ENCODE measurements around the gene RBCK1.
A peak's percentile ranks its signal among the peaks of the same experiment; 100 is the strongest.

The RBCK1 gene

DNA sequence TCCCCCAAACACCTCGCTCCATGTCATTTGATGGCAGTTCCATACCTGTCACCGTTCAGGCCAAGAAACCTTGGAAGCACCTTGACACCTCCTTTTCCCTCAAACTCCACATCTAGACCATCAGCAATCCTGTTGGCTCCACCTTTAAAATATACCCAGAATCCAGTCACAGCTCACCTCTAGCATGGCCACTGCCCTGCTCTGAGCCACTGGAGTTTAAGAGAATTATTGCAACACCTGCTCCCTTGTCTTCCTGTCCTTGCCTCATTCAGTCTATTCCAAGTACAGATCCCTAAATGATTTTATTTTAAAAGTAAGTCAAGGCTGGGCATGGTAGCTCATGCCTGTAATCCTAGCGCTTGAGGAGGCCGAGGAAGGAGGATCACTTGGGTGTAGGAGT is 39.2 kb upstream of the RBCK1 start:
- H3K4me1 ChIP-seq (ENCODE audit: insufficient read depth, low read length, poor library complexity, severe bottlenecking), result peaks cover 44% of the 10 kb centered on the region
- no peaks in the 10 kb centered on the region for H3K36me3 ChIP-seq (ENCODE audit: insufficient read depth, low read length)
- H3K27me3 ChIP-seq (ENCODE audit: insufficient read depth, low read length, poor library complexity, severe bottlenecking), result no peaks in the 10 kb centered on the region
- H4K20me1 ChIP-seq (ENCODE audit: insufficient read depth, low read length, poor library complexity, severe bottlenecking), result no peaks in the 10 kb centered on the region
- no peaks in the 10 kb centered on the region for H3F3A ChIP-seq (ENCODE audit: low read depth)
- TF ChIP-seq, protein P1, sequence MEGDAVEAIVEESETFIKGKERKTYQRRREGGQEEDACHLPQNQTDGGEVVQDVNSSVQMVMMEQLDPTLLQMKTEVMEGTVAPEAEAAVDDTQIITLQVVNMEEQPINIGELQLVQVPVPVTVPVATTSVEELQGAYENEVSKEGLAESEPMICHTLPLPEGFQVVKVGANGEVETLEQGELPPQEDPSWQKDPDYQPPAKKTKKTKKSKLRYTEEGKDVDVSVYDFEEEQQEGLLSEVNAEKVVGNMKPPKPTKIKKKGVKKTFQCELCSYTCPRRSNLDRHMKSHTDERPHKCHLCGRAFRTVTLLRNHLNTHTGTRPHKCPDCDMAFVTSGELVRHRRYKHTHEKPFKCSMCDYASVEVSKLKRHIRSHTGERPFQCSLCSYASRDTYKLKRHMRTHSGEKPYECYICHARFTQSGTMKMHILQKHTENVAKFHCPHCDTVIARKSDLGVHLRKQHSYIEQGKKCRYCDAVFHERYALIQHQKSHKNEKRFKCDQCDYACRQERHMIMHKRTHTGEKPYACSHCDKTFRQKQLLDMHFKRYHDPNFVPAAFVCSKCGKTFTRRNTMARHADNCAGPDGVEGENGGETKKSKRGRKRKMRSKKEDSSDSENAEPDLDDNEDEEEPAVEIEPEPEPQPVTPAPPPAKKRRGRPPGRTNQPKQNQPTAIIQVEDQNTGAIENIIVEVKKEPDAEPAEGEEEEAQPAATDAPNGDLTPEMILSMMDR (conservative IDR thresholded peaks at IDR 0.05; ENCODE audit: low read length), result no peak
- no peak for TF ChIP-seq EZH2phosphoT487 (IDR thresholded peaks at IDR 0.05; ENCODE audit: borderline replicate concordance)
- no peak overlapping the region for H2AFZ ChIP-seq (ENCODE audit: low read length)
- H3K79me2 ChIP-seq (ENCODE audit: insufficient read depth, low read length), result no peaks in the 10 kb centered on the region
- no peak overlapping the region for H3K9ac ChIP-seq (ENCODE audit: low read depth, low read length, poor library complexity, severe bottlenecking)
- no peak overlapping the region for H3K4me3 ChIP-seq (ENCODE audit: low read length, poor library complexity, severe bottlenecking)
- H3K9me2 ChIP-seq (replicated peaks; ENCODE audit: low read depth, low read length), result no peaks in the 10 kb centered on the region
- no peaks in the 10 kb centered on the region for H3K9me3 ChIP-seq (ENCODE audit: insufficient read depth, low read depth, low read length)
- no peak overlapping the region for H3K4me2 ChIP-seq (ENCODE audit: low read depth, low read length, poor library complexity, severe bottlenecking)

DNA sequence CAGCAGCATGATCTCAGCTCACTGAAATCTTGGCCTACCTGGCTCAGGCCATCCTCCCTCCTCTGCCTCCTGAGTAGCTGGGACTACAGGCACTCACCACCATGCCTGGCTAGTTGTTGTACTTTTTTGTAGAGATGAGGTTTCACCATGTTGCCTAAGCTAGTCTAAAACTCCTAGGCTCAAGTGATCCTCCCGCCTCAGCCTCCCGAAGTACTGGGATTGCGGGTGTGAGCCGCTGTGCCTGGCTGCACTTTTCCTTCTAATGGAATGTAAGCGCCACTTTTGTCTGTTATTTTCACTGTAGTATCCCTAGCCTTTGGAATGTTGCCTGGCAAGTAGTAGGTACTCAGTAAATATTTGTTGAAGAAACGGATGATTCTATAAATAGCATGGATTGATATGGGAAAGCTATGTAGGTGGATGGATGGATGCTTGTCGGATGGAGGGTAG is 37.9 kb upstream of the RBCK1 start:
- H3K9me2 ChIP-seq (replicated peaks; ENCODE audit: low read depth, low read length), result no peaks in the 10 kb centered on the region
- H3K27me3 ChIP-seq (ENCODE audit: insufficient read depth, low read length, poor library complexity, severe bottlenecking), result no peaks in the 10 kb centered on the region
- TF ChIP-seq, protein P1 (conservative IDR thresholded peaks at IDR 0.05; ENCODE audit: low read length), result no peak
- TF ChIP-seq EZH2phosphoT487 (IDR thresholded peaks at IDR 0.05; ENCODE audit: borderline replicate concordance), result no peak
- H3K9ac ChIP-seq (ENCODE audit: low read depth, low read length, poor library complexity, severe bottlenecking), result no peak overlapping the region
- no peak overlapping the region for H3K4me3 ChIP-seq (ENCODE audit: low read length, poor library complexity, severe bottlenecking)
- H3K79me2 ChIP-seq (ENCODE audit: insufficient read depth, low read length), result no peaks in the 10 kb centered on the region
- H3F3A ChIP-seq (ENCODE audit: low read depth), result no peaks in the 10 kb centered on the region
- H3K4me1 ChIP-seq (ENCODE audit: insufficient read depth, low read length, poor library complexity, severe bottlenecking), result peaks cover 39% of the 10 kb centered on the region
- H2AFZ ChIP-seq (ENCODE audit: low read length), result no peak overlapping the region
- no peaks in the 10 kb centered on the region for H3K9me3 ChIP-seq (ENCODE audit: insufficient read depth, low read depth, low read length)
- no peaks in the 10 kb centered on the region for H4K20me1 ChIP-seq (ENCODE audit: insufficient read depth, low read length, poor library complexity, severe bottlenecking)
- no peak overlapping the region for H3K4me2 ChIP-seq (ENCODE audit: low read depth, low read length, poor library complexity, severe bottlenecking)
- no peaks in the 10 kb centered on the region for H3K36me3 ChIP-seq (ENCODE audit: insufficient read depth, low read length)

DNA sequence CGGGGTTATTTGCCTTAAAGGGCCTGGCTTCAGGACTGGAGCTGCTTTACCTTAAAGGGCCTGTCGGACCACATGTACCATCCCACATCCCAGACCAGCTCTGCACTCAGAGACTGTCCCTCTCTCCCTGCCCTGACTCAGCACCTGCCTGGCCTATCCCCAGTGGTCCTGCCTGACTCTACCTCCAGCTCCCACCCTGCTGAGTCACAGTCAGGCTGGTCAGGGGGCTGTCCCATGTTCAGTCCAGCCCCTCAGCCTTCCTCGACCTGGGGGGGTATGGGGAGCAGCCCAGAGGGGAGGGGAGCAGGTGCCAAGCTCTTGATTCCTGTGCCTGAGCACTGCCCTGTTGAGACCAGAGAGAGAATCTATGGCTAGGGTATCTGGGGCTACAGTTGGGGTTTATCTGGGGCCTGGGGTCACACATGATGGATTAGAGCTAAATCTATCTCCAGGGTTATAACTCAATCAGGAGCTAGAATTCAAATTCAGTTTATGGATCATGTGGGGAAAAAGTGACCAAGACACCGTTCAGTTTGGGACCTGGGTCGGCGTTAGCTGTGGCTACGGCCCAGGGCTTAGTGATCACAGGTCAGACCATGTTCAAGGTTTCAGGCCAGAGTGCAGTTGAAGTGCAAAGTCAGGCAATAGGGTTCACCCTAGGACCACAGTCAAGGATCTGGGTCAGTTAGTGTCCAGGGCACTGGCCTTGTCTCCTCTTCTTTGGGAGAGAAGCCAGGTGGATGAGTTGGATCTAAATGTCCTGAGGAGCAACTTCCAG is 36.9 kb upstream of the RBCK1 start:
- Histone ChIP-seq H3K9me3 (ENCODE audit: insufficient read depth, low read depth, low read length) (no peaks in the 10 kb centered on the region), H3K36me3 (ENCODE audit: insufficient read depth, low read length) (no peaks in the 10 kb centered on the region), H3F3A (ENCODE audit: low read depth) (no peaks in the 10 kb centered on the region), H3K9ac (ENCODE audit: low read depth, low read length, poor library complexity, severe bottlenecking) (peak overlapping the region; percentile 53), H3K27me3 (ENCODE audit: insufficient read depth, low read length, poor library complexity, severe bottlenecking) (no peaks in the 10 kb centered on the region), H3K4me1 (ENCODE audit: insufficient read depth, low read length, poor library complexity, severe bottlenecking) (peaks cover 33% of the 10 kb centered on the region), H2AFZ (ENCODE audit: low read length) (0 out of 2 replicates have a peak overlapping the region, but pooled peaks have one; percentile 34), H4K20me1 (ENCODE audit: insufficient read depth, low read length, poor library complexity, severe bottlenecking) (no peaks in the 10 kb centered on the region), H3K4me3 (ENCODE audit: low read length, poor library complexity, severe bottlenecking) (peak overlapping the region; percentile 57), H3K4me2 (ENCODE audit: low read depth, low read length, poor library complexity, severe bottlenecking) (peak overlapping the region; percentile 76), H3K79me2 (ENCODE audit: insufficient read depth, low read length) (no peaks in the 10 kb centered on the region), H3K9me2 (replicated peaks; ENCODE audit: low read depth, low read length) (no peaks in the 10 kb centered on the region)
- TF ChIP-seq, protein P1 (conservative IDR thresholded peaks at IDR 0.05; ENCODE audit: low read length), result no peak
- no peak for TF ChIP-seq EZH2phosphoT487 (IDR thresholded peaks at IDR 0.05; ENCODE audit: borderline replicate concordance)
